Transverse colon (tissue), 4 donors: ENCODE data around the gene PLXNA3. TPM values are rescaled to one million over a fixed set of nuclear protein-coding genes. Genes with fewer than 3 reads are reported as not detected.

Experiments
- DNase-seq: peaks from one replicate; pipeline ENCODE4 v3.0.0-alpha.2; 2019
- H3K27ac ChIP-seq, 4 donors: fragments of 200-600 bp; sonication (generic); 2 replicates each; pipeline ENCODE4 v1.5.1; 2016 to 2018; ENCODE audit warnings: inconsistent platforms in 4 of 4
- H3K27me3 ChIP-seq: fragments of 200-600 bp; sonication (generic); 2 replicates; pipeline ENCODE4 v1.5.1; 2017; ENCODE audit warnings: inconsistent platforms
- H3K36me3 ChIP-seq, 4 donors: fragments of 200-600 bp; sonication (generic); 2 replicates each; pipeline ENCODE4 v1.5.1; 2017 to 2019; ENCODE audit warnings: inconsistent platforms in 4 of 4
- H3K4me1 ChIP-seq, 4 donors: fragments of 200-600 bp; sonication (generic); 2 replicates each; pipeline ENCODE4 v1.5.1; 2017 to 2020; ENCODE audit warnings: inconsistent platforms in 4 of 4
- H3K4me3 ChIP-seq, 4 donors: fragments of 200-600 bp; sonication (generic); 1 replicate in 1 of 4; 2 replicates in 3 of 4; pipeline versions ENCODE4 v1.5.1 to v1.6.1; 2017 to 2019; ENCODE audit warnings: inconsistent platforms in 4 of 4
- H3K9me3 ChIP-seq, 2 donors: fragments of 200-600 bp; sonication (generic); 2 replicates each; pipeline ENCODE4 v1.5.1; 2017 to 2019; ENCODE audit warnings: inconsistent platforms in 2 of 2
- EP300 ChIP-seq: sonication (generic); formaldehyde crosslinking; IDR thresholded peaks from one replicate; pipeline ENCODE4 v1.6.1; 2017; ENCODE audit warnings: antibody characterized with exemption, low read depth
- POLR2A ChIP-seq: fragments of 450-650 bp; IDR thresholded peaks from one replicate; pipeline ENCODE4 v1.6.1; 2016; ENCODE audit warnings: antibody characterized with exemption, mild to moderate bottlenecking, moderate library complexity
- POLR2AphosphoS5 ChIP-seq, 3 donors: sonication (generic); formaldehyde crosslinking; IDR thresholded peaks; one replicate each; pipeline ENCODE4 v1.6.1; 2016; ENCODE audit warnings: antibody characterized with exemption in 3 of 3
- WGBS, 2 donors: methylation state at CpG; one replicate each; pipeline ENCODE4 v1.1.5; 2018; ENCODE audit warnings: low coverage in 1 of 2; 5-methylcytosine and 5-hydroxymethylcytosine counted together
- in situ Hi-C, 4 donors: fragments of 200-750 bp; cut with MboI; loops; one replicate each; pipeline versions ENCODE4 v1.15.0 to v1.15.1; 2017; ENCODE audit warnings: low sequenced_read_pairs in 3 of 4, low pct_ligation_motif_present in 1 of 4, low pct_unique_long_range_greater_than_20kb in 1 of 4
- intact Hi-C: fragments of 100-400 bp; cut with DNase I; formaldehyde crosslinking; loops from one replicate; pipeline ENCODE4 v1.15.1; 2023; ENCODE audit warnings: low total_unique reads
- total RNA-seq, 4 donors: library from RNA; depleted of rRNA; stranded (reverse); fragments of >200 nt; gene quantifications; one replicate each; pipeline ENCODE4 v1.1.0, GENCODE V29; 2016
- TF ChIP-seq, protein P1 (sequence below), 5 experiments: fragments of 200-600 bp in 3 of 5; fragments of 450-650 bp in 2 of 5; sonication (generic) in 3 of 5; IDR thresholded peaks; 1 replicate in 2 of 5; 2 replicates in 3 of 5; pipeline ENCODE4 v1.5.1; 2016 to 2017; ENCODE audit warnings: antibody characterized with exemption in 5 of 5, inconsistent platforms in 3 of 5, mild to moderate bottlenecking in 2 of 5, moderate library complexity in 1 of 5

Gene PLXNA3
- total RNA-seq, 4 donors from 2014 or later = 17.3 to 128 (median 52.8) TPM

DNA sequence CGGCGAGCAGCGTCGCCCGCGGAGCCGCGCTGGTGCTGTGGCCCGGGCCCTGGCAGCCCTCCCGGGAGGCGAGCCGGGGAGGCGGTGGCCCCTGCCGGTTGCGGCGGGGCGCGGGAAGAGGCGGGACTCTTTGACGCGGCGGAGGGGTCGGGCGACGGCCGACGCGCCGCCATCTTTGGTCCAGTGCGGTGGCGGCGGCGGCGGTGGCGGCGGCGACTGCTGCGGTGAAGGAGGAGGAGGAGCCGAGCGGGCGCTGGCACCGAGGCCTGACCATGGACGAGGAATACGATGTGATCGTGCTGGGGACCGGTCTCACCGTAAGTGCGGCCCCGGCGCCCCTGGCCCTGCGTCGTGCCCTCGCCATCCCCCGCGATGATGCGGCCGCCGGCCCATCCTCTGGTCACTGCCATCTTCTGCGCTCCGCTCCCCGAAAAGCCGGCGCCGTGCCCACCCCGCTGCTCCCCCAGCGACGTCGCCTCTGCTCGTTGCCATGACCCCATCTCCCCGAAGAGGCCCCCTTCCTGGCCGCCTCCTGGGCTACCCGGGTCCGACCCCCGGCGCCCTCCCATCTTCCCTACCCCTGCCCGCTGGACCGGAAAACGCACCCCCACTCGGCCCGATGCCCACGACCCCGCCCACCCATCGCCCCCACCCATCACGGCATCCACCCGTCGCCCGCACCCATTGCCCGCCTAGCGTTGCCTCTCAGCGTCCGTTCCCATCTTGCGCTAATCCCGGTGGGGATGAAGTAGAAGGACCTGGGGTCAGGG is 20.9 kb upstream of the PLXNA3 start, which contains the start of gene GDI1:
Gene GDI1 (plus strand): TSS at position 172 of the 770 bp plus-strand sequence. CDS start 101 bp downstream, at position 273.
- intact Hi-C loops = no loop called here
- TF ChIP-seq POLR2AphosphoS5 (IDR thresholded peaks at IDR 0.05) = peak; percentile 46 to 55 (median 52)
- TF ChIP-seq POLR2A = peak; percentile 26
- TF ChIP-seq, protein P1, sequence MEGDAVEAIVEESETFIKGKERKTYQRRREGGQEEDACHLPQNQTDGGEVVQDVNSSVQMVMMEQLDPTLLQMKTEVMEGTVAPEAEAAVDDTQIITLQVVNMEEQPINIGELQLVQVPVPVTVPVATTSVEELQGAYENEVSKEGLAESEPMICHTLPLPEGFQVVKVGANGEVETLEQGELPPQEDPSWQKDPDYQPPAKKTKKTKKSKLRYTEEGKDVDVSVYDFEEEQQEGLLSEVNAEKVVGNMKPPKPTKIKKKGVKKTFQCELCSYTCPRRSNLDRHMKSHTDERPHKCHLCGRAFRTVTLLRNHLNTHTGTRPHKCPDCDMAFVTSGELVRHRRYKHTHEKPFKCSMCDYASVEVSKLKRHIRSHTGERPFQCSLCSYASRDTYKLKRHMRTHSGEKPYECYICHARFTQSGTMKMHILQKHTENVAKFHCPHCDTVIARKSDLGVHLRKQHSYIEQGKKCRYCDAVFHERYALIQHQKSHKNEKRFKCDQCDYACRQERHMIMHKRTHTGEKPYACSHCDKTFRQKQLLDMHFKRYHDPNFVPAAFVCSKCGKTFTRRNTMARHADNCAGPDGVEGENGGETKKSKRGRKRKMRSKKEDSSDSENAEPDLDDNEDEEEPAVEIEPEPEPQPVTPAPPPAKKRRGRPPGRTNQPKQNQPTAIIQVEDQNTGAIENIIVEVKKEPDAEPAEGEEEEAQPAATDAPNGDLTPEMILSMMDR (IDR thresholded peaks at IDR 0.05) = no peak
- no peak for TF ChIP-seq EP300
- H3K4me3 ChIP-seq = peak within 1 kb of the TSS; percentile 56 to 86 (median 72)
- H3K9me3 ChIP-seq = no peaks in the 10 kb centered on the region
- H3K36me3 ChIP-seq = no peaks in the 10 kb centered on the region
- DNase-seq = peak; percentile 36
- 44% methylated on average over 39 of the region's 93 CpGs; no CpG with 5 or more reads in 1 of the 2 donors for WGBS, 2 donors
- in situ Hi-C loops = no loop called here
- peaks cover 3 to 16% (median 5%) of the 10 kb centered on the region in 4 donors for H3K4me1 ChIP-seq
- H3K27ac ChIP-seq = peak within 1 kb of the TSS; percentile 82 to 92 (median 88)
- H3K27me3 ChIP-seq = no peaks in the 10 kb centered on the region

DNA sequence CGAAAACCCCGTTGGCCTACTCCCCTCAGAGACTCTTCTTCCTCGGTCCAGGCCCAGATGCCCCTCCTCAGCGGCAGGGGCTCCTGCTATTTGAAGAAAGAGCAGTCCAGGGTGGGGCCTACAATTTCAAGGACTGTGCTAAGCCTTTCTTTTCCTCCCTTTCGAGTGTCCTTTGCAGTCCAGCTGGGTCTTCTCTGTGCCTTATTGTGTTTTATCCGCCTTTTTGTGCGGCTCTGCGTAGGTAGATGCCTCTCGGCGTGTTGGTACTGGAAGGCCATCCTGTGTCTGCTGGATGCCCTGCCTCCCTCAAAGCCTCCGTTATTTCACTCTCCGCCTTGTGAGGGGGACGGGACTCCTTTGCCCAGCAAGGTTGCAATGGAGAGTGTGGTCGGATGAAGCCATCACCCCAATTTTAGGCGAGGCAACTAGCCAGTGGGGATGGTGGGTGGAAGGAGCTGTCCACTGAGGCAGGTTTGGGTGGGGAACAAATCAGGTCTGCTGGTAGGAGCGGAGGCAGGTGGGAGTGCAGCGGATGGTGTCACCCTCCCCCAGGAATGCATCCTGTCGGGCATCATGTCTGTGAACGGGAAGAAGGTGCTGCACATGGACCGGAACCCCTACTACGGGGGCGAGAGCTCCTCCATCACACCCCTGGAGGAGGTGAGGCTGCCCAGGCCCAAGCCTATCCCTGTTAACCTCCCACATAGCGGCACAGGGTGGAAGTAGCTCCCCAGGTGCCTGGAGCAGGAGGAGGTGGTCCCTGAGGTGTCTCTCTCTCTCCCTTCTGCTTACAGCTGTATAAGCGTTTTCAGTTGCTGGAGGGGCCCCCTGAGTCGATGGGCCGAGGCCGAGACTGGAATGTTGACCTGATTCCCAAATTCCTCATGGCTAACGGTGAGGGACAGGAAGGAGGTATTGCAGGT is 19.8 kb upstream of the PLXNA3 start:
- no peak for DNase-seq
- in situ Hi-C loops = no loop called here
- Histone ChIP-seq H3K9me3 (no peaks in the 10 kb centered on the region), H3K27me3 (no peaks in the 10 kb centered on the region), H3K36me3 (no peaks in the 10 kb centered on the region), H3K4me1 (peaks cover 3 to 16% (median 5%) of the 10 kb centered on the region in 4 donors), H3K27ac (peak overlapping the region; percentile 82 to 92 (median 88)), H3K4me3 (peak overlapping the region; percentile 56 to 86 (median 72))
- 80% methylated on average over 28 of the region's 28 CpGs; no CpG with 5 or more reads in 1 of the 2 donors for WGBS, 2 donors
- TF ChIP-seq POLR2A (no peak), EP300 (no peak), POLR2AphosphoS5 (IDR thresholded peaks at IDR 0.05) (no peak)
- TF ChIP-seq, protein P1 (IDR thresholded peaks at IDR 0.05) = no peak
- intact Hi-C loops = no loop called here

DNA sequence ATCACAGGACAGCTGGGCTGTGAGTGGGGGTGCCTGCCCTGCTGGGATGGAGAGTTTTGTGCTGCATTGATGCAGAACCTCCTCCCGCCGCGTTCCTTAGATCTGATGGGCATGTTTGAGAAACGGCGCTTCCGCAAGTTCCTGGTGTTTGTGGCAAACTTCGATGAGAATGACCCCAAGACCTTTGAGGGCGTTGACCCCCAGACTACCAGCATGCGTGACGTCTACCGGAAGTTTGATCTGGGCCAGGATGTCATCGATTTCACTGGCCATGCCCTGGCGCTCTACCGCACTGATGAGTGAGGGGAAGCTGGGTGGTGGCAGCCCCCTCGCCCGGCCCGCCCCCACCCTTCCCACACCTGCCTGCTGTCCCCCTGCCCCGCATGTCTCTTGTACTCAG is 18.2 kb upstream of the PLXNA3 start:
- no peak overlapping the region for H3K4me3 ChIP-seq
- DNase-seq = no peak
- in situ Hi-C loops (no loop called here), intact Hi-C loops (loop anchor here (5.0 kb wide), 1 partner anchor 1307 kb away; no protein-coding TSS in a partner anchor)
- 84% methylated on average over 18 of the region's 18 CpGs; no CpG with 5 or more reads in 1 of the 2 donors for WGBS, 2 donors
- H3K36me3 ChIP-seq = no peaks in the 10 kb centered on the region
- H3K27me3 ChIP-seq = no peaks in the 10 kb centered on the region
- peaks cover 3 to 24% (median 8%) of the 10 kb centered on the region in 4 donors for H3K4me1 ChIP-seq
- no peak for TF ChIP-seq POLR2A
- no peak for TF ChIP-seq EP300
- TF ChIP-seq, protein P1 (IDR thresholded peaks at IDR 0.05) = no peak
- TF ChIP-seq POLR2AphosphoS5 (IDR thresholded peaks at IDR 0.05) = no peak
- no peak overlapping the region for H3K27ac ChIP-seq
- H3K9me3 ChIP-seq = no peaks in the 10 kb centered on the region
